ENCODE data around the gene PDE8A.

DNA sequence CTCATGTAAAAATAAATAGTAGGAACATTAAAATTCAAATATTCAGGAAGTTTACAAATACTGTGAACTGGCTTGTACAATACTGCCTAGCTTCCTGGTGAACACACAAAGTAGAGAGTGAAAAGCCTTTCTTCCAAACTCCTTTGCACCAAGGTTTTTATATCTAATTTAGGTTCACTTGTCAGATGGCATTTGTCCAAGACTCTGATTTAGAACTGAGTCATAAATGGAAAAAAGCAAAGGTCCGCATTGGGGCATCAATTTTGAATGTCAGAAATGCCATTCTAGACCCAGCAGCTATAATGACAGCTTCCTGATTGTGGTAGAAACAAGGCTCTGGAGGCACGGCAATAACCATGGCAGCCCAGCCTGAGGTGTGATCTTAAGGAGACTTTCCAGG is 160.7 kb downstream of the PDE8A start:
- TF ChIP-seq EZH2 (IDR thresholded peaks at IDR 0.05; ENCODE audit: low read length, unreplicated experiment) (no peak), CTCF (conservative IDR thresholded peaks at IDR 0.05; ENCODE audit: low read depth, low read length) (no peak), EZH2phosphoT487 (IDR thresholded peaks at IDR 0.05; ENCODE audit: borderline replicate concordance, low read length) (no peak)

Measured in PC-3 (cell line).